WTC11 (cell line): ENCODE results near the gene PKN3. TPM values are rescaled to one million over a fixed set of nuclear protein-coding genes. Genes with fewer than 3 reads are reported as not detected.

Source experiments
- ATAC-seq: fragments of 200-7000 bp; cut with Tn5 transposase; 2 replicates; pipeline ENCODE4 v1.10.0; 2021; ENCODE audit warnings: mild to moderate bottlenecking, moderate library complexity
- CTCF ChIA-PET: fragments of 300-600 bp; sonication (Branson Sonifier 250); formaldehyde crosslinking; loops from one replicate; lab custom pipeline; 2021; ENCODE audit warnings: antibody characterized with exemption; lab: Charles Lee
- POLR2A ChIA-PET: fragments of 350-600 bp; sonication (Branson Sonifier 250); formaldehyde crosslinking; loops from one replicate; lab custom pipeline; 2021; ENCODE audit warnings: antibody characterized with exemption; lab: Charles Lee
- DNase-seq: peaks from one replicate; pipeline ENCODE4 v3.0.0; 2021; ENCODE audit warnings: low spot score
- H3K27ac Mint-ChIP-seq: 2 replicates; pipeline ENCODE4 v1.8.0; 2021; ENCODE audit warnings: mixed read lengths
- H3K27me3 Mint-ChIP-seq: 2 replicates; pipeline ENCODE4 v1.8.0; 2021; ENCODE audit warnings: low read depth, mild to moderate bottlenecking, moderate library complexity, mixed read lengths
- H3K36me3 Mint-ChIP-seq: 2 replicates; pipeline ENCODE4 v1.8.0; 2021; ENCODE audit warnings: mixed read lengths
- H3K4me1 Mint-ChIP-seq: 2 replicates; pipeline ENCODE4 v1.8.0; 2022; ENCODE audit warnings: mixed read lengths
- H3K4me3 Mint-ChIP-seq: 2 replicates; pipeline ENCODE4 v1.8.0; 2021; ENCODE audit warnings: mild to moderate bottlenecking, moderate library complexity, mixed read lengths
- H3K9me3 Mint-ChIP-seq: 2 replicates; pipeline ENCODE4 v1.8.0; 2021; ENCODE audit warnings: mixed read lengths
- E2F5 ChIP-seq: sonication (generic); formaldehyde crosslinking; IDR thresholded peaks from 2 replicates; pipeline ENCODE4 v1.8.1; 2022; ENCODE audit warnings: mild to moderate bottlenecking, moderate library complexity, missing genetic modification reagents
- MLX ChIP-seq: sonication (generic); formaldehyde crosslinking; IDR thresholded peaks from 2 replicates; pipeline ENCODE4 v1.8.1; 2023; ENCODE audit warnings: mild to moderate bottlenecking, missing genetic modification reagents, moderate library complexity
- MXD4 ChIP-seq: fragments of 250-450 bp; sonication (Bioruptor Pico); IDR thresholded peaks from 2 replicates; pipeline ENCODE4 v1.8.0; 2021; ENCODE audit warnings: mild to moderate bottlenecking, moderate library complexity, borderline replicate concordance
- NFYB ChIP-seq: sonication (generic); formaldehyde crosslinking; conservative IDR thresholded peaks from 2 replicates; pipeline ENCODE4 v1.8.0; 2022; ENCODE audit warnings: low read depth, missing genetic modification reagents
- PRDM15 ChIP-seq: sonication (generic); formaldehyde crosslinking; IDR thresholded peaks from 2 replicates; pipeline ENCODE4 v1.8.0; 2022; ENCODE audit warnings: missing genetic modification reagents
- PRRX2 ChIP-seq: fragments of 250-450 bp; sonication (Bioruptor Pico); IDR thresholded peaks from 2 replicates; pipeline ENCODE4 v1.8.0; 2021; ENCODE audit warnings: mild to moderate bottlenecking
- ZNF425 ChIP-seq: fragments of 250-450 bp; sonication (Bioruptor Pico); conservative IDR thresholded peaks from 2 replicates; pipeline ENCODE4 v1.9.0; 2021; ENCODE audit warnings: mild to moderate bottlenecking
- ZNF512 ChIP-seq: sonication (generic); formaldehyde crosslinking; IDR thresholded peaks from 2 replicates; pipeline ENCODE4 v1.8.1; 2022; ENCODE audit warnings: missing genetic modification reagents, borderline replicate concordance
- total RNA-seq: library from RNA; stranded (reverse); gene quantifications from 3 replicates; pipeline ENCODE4 v1.2.3, GENCODE V29; 2021
- TF ChIP-seq, protein P1 (sequence below): sonication (generic); formaldehyde crosslinking; IDR thresholded peaks from 2 replicates; pipeline ENCODE4 v1.8.0; 2023; ENCODE audit warnings: missing genetic modification reagents
- TF ChIP-seq, protein P2 (sequence below): fragments of 250-450 bp; sonication (Bioruptor Pico); IDR thresholded peaks from 2 replicates; pipeline ENCODE4 v1.9.0; 2021; ENCODE audit warnings: mild to moderate bottlenecking
- TF ChIP-seq, protein P3 (sequence below): sonication (generic); formaldehyde crosslinking; IDR thresholded peaks from 2 replicates; pipeline ENCODE4 v1.8.1; 2022; ENCODE audit warnings: mild to moderate bottlenecking, missing genetic modification reagents, moderate library complexity, borderline replicate concordance

PKN3 gene
- total RNA-seq, 1 experiment from 2014 or later = 24.1 TPM

- TF ChIP-seq MXD4 (no peak), MLX (CRISPR knock-in tag) (no peak)
- TF ChIP-seq, protein P1, sequence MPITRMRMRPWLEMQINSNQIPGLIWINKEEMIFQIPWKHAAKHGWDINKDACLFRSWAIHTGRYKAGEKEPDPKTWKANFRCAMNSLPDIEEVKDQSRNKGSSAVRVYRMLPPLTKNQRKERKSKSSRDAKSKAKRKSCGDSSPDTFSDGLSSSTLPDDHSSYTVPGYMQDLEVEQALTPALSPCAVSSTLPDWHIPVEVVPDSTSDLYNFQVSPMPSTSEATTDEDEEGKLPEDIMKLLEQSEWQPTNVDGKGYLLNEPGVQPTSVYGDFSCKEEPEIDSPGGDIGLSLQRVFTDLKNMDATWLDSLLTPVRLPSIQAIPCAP = no peak
Measured at GRCh38 chr9:128684325-128685199, 17.7 kb upstream of the PKN3 start (continued).

GRCh38 chr9:128685636-128686489 lies 16.4 kb upstream of the PKN3 start:
- CTCF ChIA-PET = interaction anchor here (3.4 kb wide), 1 partner anchor 50 kb away, joined by 19 read pairs; no protein-coding TSS in a partner anchor
- peaks cover 31% of the 10 kb centered on the region for H3K36me3 Mint-ChIP-seq
- DNase-seq = no peak
- peak overlapping the region; percentile 97 for H3K27ac Mint-ChIP-seq
- H3K27me3 Mint-ChIP-seq = no peaks in the 10 kb centered on the region; the same call in 1 of the 2 replicates
- ATAC-seq = no peak
- TF ChIP-seq NFYB (CRISPR knock-in tag) (no peak), ZNF425 (CRISPR knock-in tag) (no peak), PRDM15 (no peak)
- TF ChIP-seq, protein P2, sequence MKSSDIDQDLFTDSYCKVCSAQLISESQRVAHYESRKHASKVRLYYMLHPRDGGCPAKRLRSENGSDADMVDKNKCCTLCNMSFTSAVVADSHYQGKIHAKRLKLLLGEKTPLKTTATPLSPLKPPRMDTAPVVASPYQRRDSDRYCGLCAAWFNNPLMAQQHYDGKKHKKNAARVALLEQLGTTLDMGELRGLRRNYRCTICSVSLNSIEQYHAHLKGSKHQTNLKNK (CRISPR knock-in tag) = no peak
- TF ChIP-seq, all 79 proteins: peak for 0
- peaks cover 8% of the 10 kb centered on the region for H3K9me3 Mint-ChIP-seq
- peaks cover 44% of the 10 kb centered on the region for H3K4me1 Mint-ChIP-seq
- H3K4me3 Mint-ChIP-seq = peak overlapping the region; percentile 96
- POLR2A ChIA-PET = interaction anchor here (1.7 kb wide), 1 partner anchor 13 kb away, joined by 6 read pairs; no protein-coding TSS in a partner anchor

GRCh38 chr9:128687453-128687852 lies 14.8 kb upstream of the PKN3 start:
- DNase-seq = no peak
- ChIA-PET POLR2A (interaction anchor here (0.6 to 1.0 kb wide), 4 partner anchors 10 to 1506 kb away, joined by 3 to 7 read pairs (median 4); partner anchors contain the start of gene PKN3), CTCF (interaction anchor here (0.7 to 1.6 kb wide), 5 partner anchors 15 to 268 kb away, joined by 3 to 7 read pairs (median 3); partner anchors contain the start of genes PKN3 and ZDHHC12)
- Mint-ChIP-seq H3K27ac (peak overlapping the region; percentile 98), H3K4me1 (peaks cover 56% of the 10 kb centered on the region), H3K4me3 (peak overlapping the region; percentile 96), H3K36me3 (peaks cover 43% of the 10 kb centered on the region), H3K9me3 (peaks cover 4% of the 10 kb centered on the region; the same call in 1 of the 2 replicates), H3K27me3 (no peaks in the 10 kb centered on the region; the same call in 1 of the 2 replicates)
- ATAC-seq = no peak
- TF ChIP-seq PRRX2 (no peak), MXD4 (no peak), ZNF512 (CRISPR knock-in tag) (no peak), E2F5 (CRISPR knock-in tag) (no peak)
- TF ChIP-seq, protein P3, sequence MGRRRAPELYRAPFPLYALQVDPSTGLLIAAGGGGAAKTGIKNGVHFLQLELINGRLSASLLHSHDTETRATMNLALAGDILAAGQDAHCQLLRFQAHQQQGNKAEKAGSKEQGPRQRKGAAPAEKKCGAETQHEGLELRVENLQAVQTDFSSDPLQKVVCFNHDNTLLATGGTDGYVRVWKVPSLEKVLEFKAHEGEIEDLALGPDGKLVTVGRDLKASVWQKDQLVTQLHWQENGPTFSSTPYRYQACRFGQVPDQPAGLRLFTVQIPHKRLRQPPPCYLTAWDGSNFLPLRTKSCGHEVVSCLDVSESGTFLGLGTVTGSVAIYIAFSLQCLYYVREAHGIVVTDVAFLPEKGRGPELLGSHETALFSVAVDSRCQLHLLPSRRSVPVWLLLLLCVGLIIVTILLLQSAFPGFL (CRISPR knock-in tag) = no peak
